ENCODE results near the gene CEP164. TPM values are rescaled to one million over a fixed set of nuclear protein-coding genes. Genes with fewer than 3 reads are reported as not detected.

The CEP164 gene
- total and polyA plus RNA-seq, 2 of the 4 experiments (the other 2 are of a cell fraction) = 23.3 to 26.9 TPM

- POLR2A ChIA-PET (ENCODE audit: unreplicated experiment) = no interaction called here
- peaks cover 52% of the 10 kb centered on the region for H3K36me3 ChIP-seq (ENCODE audit: control insufficient read depth, insufficient read depth, low read length)
Observed at GRCh38 chr11:117378976-117379865, 51.6 kb downstream of the CEP164 start.

More at GRCh38 chr11:117378976-117379865, 51.6 kb downstream of the CEP164 start:
- Histone ChIP-seq H3K27me3 (ENCODE audit: control insufficient read depth, insufficient read depth, low read length) (no peaks in the 10 kb centered on the region), H3K23ac (ENCODE audit: low read depth, low read length) (no peak overlapping the region), H2BK5ac (ENCODE audit: low read depth, low read length, poor library complexity, severe bottlenecking) (no peak overlapping the region), H2BK120ac (ENCODE audit: low read depth, low read length) (no peak overlapping the region), H2AK9ac (replicated peaks; ENCODE audit: low read depth, low read length, poor library complexity) (no peak overlapping the region), H3K56ac (ENCODE audit: extremely low read depth, insufficient read depth, low read length) (no peak overlapping the region), H3K9ac (ENCODE audit: low read depth, low read length) (no peak overlapping the region), H4K20me1 (ENCODE audit: insufficient read depth, low read length) (0 out of 2 replicates have a peak, but pooled peaks cover under 1% of the 10 kb centered on the region), H3K18ac (ENCODE audit: low read depth, low read length) (no peak overlapping the region), H3K4ac (ENCODE audit: low read depth, low read length) (no peak overlapping the region), H3K4me2 (ENCODE audit: low read depth, low read length) (no peak overlapping the region), H3K9me1 (ENCODE audit: insufficient read depth, low read length) (peaks cover 12% of the 10 kb centered on the region; the same call in 1 of the 2 replicates), H4K5ac (ENCODE audit: low read depth, low read length) (no peak overlapping the region), H3K27ac (ENCODE audit: insufficient read depth, low read length) (no peak overlapping the region), H3K14ac (replicated peaks; ENCODE audit: low read depth, low read length) (no peak overlapping the region), H2AFZ (replicated peaks; ENCODE audit: low read length, poor library complexity) (no peak overlapping the region), H3K79me1 (ENCODE audit: low read depth in 1 of 2, low read length in 2 of 2) (peaks cover 0 to 4% of the 10 kb centered on the region in 2 experiments; a peak in 1 of 4 replicates), H4K91ac (ENCODE audit: insufficient read depth, low read depth, low read length) (no peak overlapping the region), H3K4me3 (ENCODE audit: insufficient read depth, low read depth, low read length) (no peak overlapping the region), H2BK20ac (ENCODE audit: low read depth, low read length) (no peak overlapping the region), H2AK5ac (ENCODE audit: low read depth, low read length) (no peak overlapping the region), H3K4me1 (ENCODE audit: control insufficient read depth, insufficient read depth, low read length) (peaks cover 3% of the 10 kb centered on the region; the same call in 1 of the 2 replicates), H3K9me3 (ENCODE audit: control insufficient read depth, insufficient read depth, low read length) (no peaks in the 10 kb centered on the region), H2BK15ac (ENCODE audit: low read depth, low read length) (no peak overlapping the region), H4K8ac (ENCODE audit: low read depth in 2 of 2, low read length in 2 of 2) (no peak overlapping the region)
- WGBS, 2 experiments (ENCODE audit: extremely low coverage in 2 of 2, insufficient read length in 1 of 2) = no CpG with 5 or more reads among the region's 12 CpGs
- ATAC-seq (ENCODE audit: low read depth) (no peak), DNase-seq (no peak)
- no TSS peak for BruUV-seq (replicated peaks)
- dilution Hi-C loops (cut with HindIII; ENCODE audit: low sequenced_read_pairs, unreplicated experiment) (no loop called here), intact Hi-C loops (cut with micrococcal nuclease) (no loop called here), in situ Hi-C loops (cut with MboI; ENCODE audit: low sequenced_read_pairs) (no loop called here)
- CTCF ChIA-PET = no interaction called here
- TF ChIP-seq RFX5 (IDR thresholded peaks at IDR 0.05; ENCODE audit: low read depth, low read length) (no peak), FOS (IDR thresholded peaks at IDR 0.05; ENCODE audit: low read depth, low read length) (no peak), RCOR1 (IDR thresholded peaks at IDR 0.05; ENCODE audit: insufficient replicate concordance, low read length) (no peak), CHD1 (IDR thresholded peaks at IDR 0.05; ENCODE audit: low read depth, low read length) (no peak), CEBPB (IDR thresholded peaks at IDR 0.05; ENCODE audit: low read depth, low read length) (no peak), ELK1 (IDR thresholded peaks at IDR 0.05; ENCODE audit: borderline replicate concordance, low read depth, low read length) (no peak), POLR2A (IDR thresholded peaks at IDR 0.05; ENCODE audit: low read depth, low read length) (no peak), MXI1 (IDR thresholded peaks at IDR 0.05; ENCODE audit: borderline replicate concordance, low read depth, low read length) (no peak), SMC3 (IDR thresholded peaks at IDR 0.05; ENCODE audit: low read depth, low read length) (no peak), MAZ (IDR thresholded peaks at IDR 0.05; ENCODE audit: borderline replicate concordance, low read depth, low read length) (no peak), BHLHE40 (IDR thresholded peaks at IDR 0.05; ENCODE audit: low read depth, low read length) (no peak), RAD21 (IDR thresholded peaks at IDR 0.05; ENCODE audit: low read length) (no peak)
- TF ChIP-seq, protein P1, sequence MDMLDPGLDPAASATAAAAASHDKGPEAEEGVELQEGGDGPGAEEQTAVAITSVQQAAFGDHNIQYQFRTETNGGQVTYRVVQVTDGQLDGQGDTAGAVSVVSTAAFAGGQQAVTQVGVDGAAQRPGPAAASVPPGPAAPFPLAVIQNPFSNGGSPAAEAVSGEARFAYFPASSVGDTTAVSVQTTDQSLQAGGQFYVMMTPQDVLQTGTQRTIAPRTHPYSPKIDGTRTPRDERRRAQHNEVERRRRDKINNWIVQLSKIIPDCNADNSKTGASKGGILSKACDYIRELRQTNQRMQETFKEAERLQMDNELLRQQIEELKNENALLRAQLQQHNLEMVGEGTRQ (IDR thresholded peaks at IDR 0.05; ENCODE audit: low read depth, low read length) = no peak

Data from IMR-90 (cell line).